ENCODE measurements around the gene SFMBT2. TPM values are rescaled to one million over a fixed set of nuclear protein-coding genes. Genes with fewer than 3 reads are reported as not detected.
A peak's percentile ranks its signal among the peaks of the same experiment; 100 is the strongest.

The SFMBT2 gene
- total and polyA plus RNA-seq, 2 of the 4 experiments (the other 2 are of a cell fraction): 0.70 to 1.3 TPM

DNA sequence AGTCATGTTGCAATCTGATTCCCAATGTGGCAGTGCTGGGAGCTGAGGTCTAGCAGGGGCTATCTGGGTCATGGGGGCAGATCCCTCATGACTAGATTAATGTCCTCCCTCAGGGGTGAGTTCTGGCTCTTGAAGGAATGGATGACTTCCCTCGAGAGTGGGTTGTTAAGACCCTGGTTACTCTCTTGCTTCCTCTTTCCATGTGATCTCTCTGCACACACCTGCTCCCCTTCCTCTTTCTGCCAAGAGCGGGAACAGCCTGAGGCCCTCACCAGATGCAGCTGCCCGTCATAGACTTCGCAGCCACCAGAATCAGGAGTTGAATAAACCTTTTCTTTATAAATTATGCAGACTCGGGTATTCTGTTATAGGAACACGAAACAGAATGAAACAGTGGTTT, 37.8 kb downstream of the SFMBT2 start:
- Histone ChIP-seq H2BK5ac (ENCODE audit: low read depth, low read length, poor library complexity, severe bottlenecking) (no peak overlapping the region), H2AK9ac (replicated peaks; ENCODE audit: low read depth, low read length, poor library complexity) (no peak overlapping the region), H3K56ac (ENCODE audit: extremely low read depth, insufficient read depth, low read length) (no peak overlapping the region), H3K4ac (ENCODE audit: low read depth, low read length) (no peak overlapping the region), H3K9ac (ENCODE audit: low read depth, low read length) (no peak overlapping the region), H2BK120ac (ENCODE audit: low read depth, low read length) (no peak overlapping the region), H3K4me1 (ENCODE audit: control insufficient read depth, insufficient read depth, low read length) (no peaks in the 10 kb centered on the region), H4K8ac (ENCODE audit: low read depth in 2 of 2, low read length in 2 of 2) (no peak overlapping the region), H2BK20ac (ENCODE audit: low read depth, low read length) (no peak overlapping the region), H3K36me3 (ENCODE audit: control insufficient read depth, insufficient read depth, low read length) (no peaks in the 10 kb centered on the region), H3K18ac (ENCODE audit: low read depth, low read length) (no peak overlapping the region), H3K79me1 (ENCODE audit: low read depth in 1 of 2, low read length in 2 of 2) (no peaks in the 10 kb centered on the region), H4K5ac (ENCODE audit: low read depth, low read length) (no peak overlapping the region), H3K27ac (ENCODE audit: insufficient read depth, low read length) (no peak overlapping the region), H3K9me3 (ENCODE audit: control insufficient read depth, insufficient read depth, low read length) (peaks cover 3% of the 10 kb centered on the region; the same call in 1 of the 2 replicates), H4K91ac (ENCODE audit: insufficient read depth, low read depth, low read length) (no peak overlapping the region), H3K4me3 (ENCODE audit: insufficient read depth, low read depth, low read length) (no peak overlapping the region), H3K23ac (ENCODE audit: low read depth, low read length) (no peak overlapping the region), H2BK15ac (ENCODE audit: low read depth, low read length) (no peak overlapping the region), H3K9me1 (ENCODE audit: insufficient read depth, low read length) (no peaks in the 10 kb centered on the region), H2AFZ (replicated peaks; ENCODE audit: low read length, poor library complexity) (no peak overlapping the region), H2AK5ac (ENCODE audit: low read depth, low read length) (no peak overlapping the region), H3K14ac (replicated peaks; ENCODE audit: low read depth, low read length) (no peak overlapping the region), H3K4me2 (ENCODE audit: low read depth, low read length) (no peak overlapping the region), H3K27me3 (ENCODE audit: control insufficient read depth, insufficient read depth, low read length) (no peaks in the 10 kb centered on the region), H4K20me1 (ENCODE audit: insufficient read depth, low read length) (no peaks in the 10 kb centered on the region)
- 100% methylated on average over 1 of the region's 6 CpGs; no CpG with 5 or more reads in 1 of the 2 experiments for WGBS, 2 experiments (ENCODE audit: extremely low coverage in 2 of 2, insufficient read length in 1 of 2)
- ATAC-seq (ENCODE audit: low read depth) (no peak), DNase-seq (no peak)
- no TSS peak for BruUV-seq (replicated peaks)
- dilution Hi-C loops (cut with HindIII; ENCODE audit: low sequenced_read_pairs, unreplicated experiment) (no loop called here), intact Hi-C loops (cut with micrococcal nuclease) (no loop called here), in situ Hi-C loops (cut with MboI; ENCODE audit: low sequenced_read_pairs) (no loop called here)
- TF ChIP-seq FOS (IDR thresholded peaks at IDR 0.05; ENCODE audit: low read depth, low read length) (no peak), RCOR1 (IDR thresholded peaks at IDR 0.05; ENCODE audit: insufficient replicate concordance, low read length) (no peak), MAFK (IDR thresholded peaks at IDR 0.05; ENCODE audit: low read depth, low read length) (0 out of 2 replicates have a peak, but pooled peaks have one; percentile 22), CEBPB (IDR thresholded peaks at IDR 0.05; ENCODE audit: low read depth, low read length) (no peak)
- ChIA-PET CTCF (no interaction called here), POLR2A (ENCODE audit: unreplicated experiment) (no interaction called here)

Measured in IMR-90 (cell line).